Lung (tissue), 12 donors: Measurements from ENCODE around the gene MSH6. TPM values are rescaled to one million over a fixed set of nuclear protein-coding genes. Genes with fewer than 3 reads are reported as not detected.

ENCODE experiments used
- ATAC-seq: fragments of 200-7000 bp; cut with Tn5 transposase; one replicate; pipeline ENCODE4 v1.9.1; 2020; ENCODE audit warnings: moderate number of reproducible peaks; ENCODE audit not compliant: insufficient read depth, low FRiP score
- DNase-seq, 3 donors: peaks; one replicate each; pipeline ENCODE4 v3.0.0-alpha.2; 2013 to 2017
- H3K27ac ChIP-seq, 2 donors: one replicate each; pipeline ENCODE4 v1.5.1; 2013; ENCODE audit warnings: mild to moderate bottlenecking in 2 of 2, moderate library complexity in 2 of 2, control low read depth in 1 of 2, inconsistent platforms in 1 of 2, low read depth in 1 of 2, low read length in 1 of 2
- H3K27me3 ChIP-seq, 3 donors: one replicate each; pipeline ENCODE4 v1.5.1; 2013; ENCODE audit warnings: low read length in 2 of 3; ENCODE audit not compliant: control insufficient read depth in 3 of 3, insufficient read depth in 3 of 3
- H3K36me3 ChIP-seq, 4 donors: one replicate each; pipeline ENCODE4 v1.5.1; 2013; ENCODE audit warnings: low read length in 4 of 4, mild to moderate bottlenecking in 1 of 4, moderate library complexity in 1 of 4; ENCODE audit not compliant: control insufficient read depth in 4 of 4, insufficient read depth in 4 of 4
- H3K4me1 ChIP-seq, 5 donors: one replicate each; pipeline ENCODE4 v1.5.1; 2013; ENCODE audit warnings: low read length in 5 of 5, mild to moderate bottlenecking in 2 of 5, moderate library complexity in 1 of 5; ENCODE audit not compliant: control insufficient read depth in 5 of 5, insufficient read depth in 5 of 5
- H3K4me3 ChIP-seq: one replicate; pipeline ENCODE4 v1.5.1; 2013; ENCODE audit warnings: mild to moderate bottlenecking, control low read depth, moderate library complexity
- H3K9ac ChIP-seq, 2 donors: one replicate each; pipeline ENCODE4 v1.5.1; 2013; ENCODE audit warnings: low read length in 2 of 2, control low read depth in 1 of 2; ENCODE audit not compliant: insufficient read depth in 1 of 2
- H3K9me3 ChIP-seq, 4 donors: one replicate each; pipeline ENCODE4 v1.5.1; 2013; ENCODE audit warnings: low read length in 3 of 4, mild to moderate bottlenecking in 1 of 4, moderate library complexity in 1 of 4; ENCODE audit not compliant: control insufficient read depth in 4 of 4, insufficient read depth in 3 of 4
- CTCF ChIP-seq: IDR thresholded peaks from 2 replicates; pipeline ENCODE4 v1.5.1; 2012; ENCODE audit warnings: mild to moderate bottlenecking; ENCODE audit errors: control extremely low read depth, extremely low read depth
- WGBS, 2 donors: extraction: QIAGEN DNeasy Blood & Tissue Kit; methylation state at CpG; one replicate each; pipeline ENCODE4 v1.1.7; 2013; 5-methylcytosine and 5-hydroxymethylcytosine counted together
- polyA plus RNA-seq, 2 donors: library from polyadenylated mRNA; stranded (reverse); fragments of 200-250 nt; gene quantifications; one replicate each; pipeline ENCODE4 v1.2.1, GENCODE V29; 2013
- total RNA-seq, 2 donors: library from RNA; depleted of rRNA in 1 of 2; stranded (reverse); fragments of >200 nt in 1 of 2; gene quantifications; one replicate each; pipeline ENCODE4 v1.2.1, GENCODE V29; 2014 to 2021
- donor health status: control.
- donor health status: control.
- donor health status: Bipolar disorder and iron deficiency.
- donor health status: healthy.
- donor health status: DM: yes; HTN: yes; CAD: no.

The MSH6 gene
- total and polyA plus RNA-seq, 4 donors, result 8.8 to 59.5 (median 27.2) TPM

GRCh38 chr2:47842846-47843245 lies 59.9 kb downstream of the MSH6 start:
- Histone ChIP-seq H3K9ac (no peak overlapping the region), H3K4me3 (no peak overlapping the region), H3K27me3 (no peaks in the 10 kb centered on the region), H3K4me1 (peaks cover 0 to 16% (median 2%) of the 10 kb centered on the region in 5 donors), H3K27ac (no peak overlapping the region), H3K36me3 (peaks cover 1 to 7% (median 6%) of the 10 kb centered on the region in 4 donors), H3K9me3 (no peaks in the 10 kb centered on the region)
- DNase-seq (no peak), ATAC-seq (no peak)
- WGBS, 2 donors, result 89 to 95% methylated on average over 3 of the region's 3 CpGs
- TF ChIP-seq CTCF, result no peak

- Histone ChIP-seq H3K27ac (no peak overlapping the region), H3K36me3 (peaks cover 1 to 6% (median 5%) of the 10 kb centered on the region in 4 donors), H3K27me3 (no peaks in the 10 kb centered on the region), H3K9me3 (no peaks in the 10 kb centered on the region), H3K9ac (no peak overlapping the region), H3K4me1 (peaks cover 0 to 16% (median 2%) of the 10 kb centered on the region in 5 donors), H3K4me3 (no peak overlapping the region)
- DNase-seq (no peak), ATAC-seq (no peak)
- 100% methylated on average over 1 of the region's 1 CpG for WGBS, 2 donors
- TF ChIP-seq CTCF, result no peak
These were observed 60.5 kb downstream of the MSH6 start for GRCh38 chr2:47843407-47843806.

- Histone ChIP-seq H3K4me1 (peaks cover 0 to 16% (median 2%) of the 10 kb centered on the region in 5 donors), H3K9ac (no peak overlapping the region), H3K27ac (no peak overlapping the region), H3K27me3 (no peaks in the 10 kb centered on the region), H3K9me3 (no peaks in the 10 kb centered on the region), H3K36me3 (peaks cover 0 to 2% (median under 1%) of the 10 kb centered on the region in 4 donors), H3K4me3 (no peak overlapping the region)
- DNase-seq, result no peak
- TF ChIP-seq CTCF, result no peak
- 89 to 90% methylated on average over 2 of the region's 2 CpGs for WGBS, 2 donors
- no peak for ATAC-seq
These were observed 61.2 kb downstream of the MSH6 start for GRCh38 chr2:47844162-47844561.

GRCh38 chr2:47849368-47849767 lies 66.4 kb downstream of the MSH6 start:
- H3K27me3 ChIP-seq, result no peaks in the 10 kb centered on the region
- DNase-seq (no peak), ATAC-seq (no peak)
- H3K36me3 ChIP-seq, result peaks cover 0 to 3% (median 0%) of the 10 kb centered on the region in 4 donors
- H3K9ac ChIP-seq, result no peak overlapping the region
- H3K9me3 ChIP-seq, result no peaks in the 10 kb centered on the region
- TF ChIP-seq CTCF, result no peak
- no peak overlapping the region for H3K4me3 ChIP-seq
- H3K27ac ChIP-seq, result no peak overlapping the region
- peaks cover 0 to 27% (median 0%) of the 10 kb centered on the region in 5 donors for H3K4me1 ChIP-seq
- 81 to 85% methylated on average over 2 of the region's 2 CpGs for WGBS, 2 donors
